Neural cell (in vitro differentiated cells): ENCODE data around the gene SLCO3A1. TPM values are rescaled to one million over a fixed set of nuclear protein-coding genes. Genes with fewer than 3 reads are reported as not detected.

Experiments
- H2AFZ ChIP-seq: fragments of 200-600, 300-800 bp; sonication (generic), shearing (Covaris generic); 2 replicates; pipeline ENCODE4 v1.6.0; 2014; ENCODE audit warnings: low read depth, mild to moderate bottlenecking, antibody characterized with exemption, low read length, moderate library complexity
- H3F3A ChIP-seq: fragments of 200-600 bp; shearing (Covaris generic); 2 replicates; pipeline ENCODE4 v1.6.1; 2016; ENCODE audit warnings: mild to moderate bottlenecking, moderate library complexity, mixed read lengths, antibody characterized with exemption, low read length; ENCODE audit not compliant: insufficient read depth, poor library complexity, severe bottlenecking
- H3K27ac ChIP-seq: fragments of 200-600, 300-800 bp; sonication (generic), shearing (Covaris generic); 2 replicates; pipeline ENCODE4 v1.5.1; 2014; ENCODE audit warnings: mild to moderate bottlenecking, low read length, moderate library complexity
- H3K27me3 ChIP-seq: fragments of 300-800, 200-600 bp; sonication (generic), shearing (Covaris generic); 2 replicates; pipeline ENCODE4 v1.6.0; 2014; ENCODE audit warnings: mild to moderate bottlenecking, low read depth, low read length, moderate library complexity; ENCODE audit not compliant: insufficient read depth
- H3K36me3 ChIP-seq: fragments of 300-800, 200-600 bp; sonication (generic), shearing (Covaris generic); 2 replicates; pipeline ENCODE4 v1.5.1; 2014; ENCODE audit warnings: mild to moderate bottlenecking, antibody characterized with exemption, low read length, moderate library complexity; ENCODE audit not compliant: insufficient read depth
- H3K4me2 ChIP-seq: fragments of 300-800, 200-600 bp; sonication (generic), shearing (Covaris generic); 2 replicates; pipeline ENCODE4 v1.6.0; 2014; ENCODE audit warnings: mild to moderate bottlenecking, low read length
- H3K4me3 ChIP-seq: fragments of 300-800, 200-600 bp; sonication (generic), shearing (Covaris generic); 2 replicates; pipeline ENCODE4 v1.5.1; 2014; ENCODE audit warnings: mild to moderate bottlenecking, low read length, moderate library complexity
- H3K79me2 ChIP-seq: fragments of 200-600 bp; shearing (Covaris generic); replicated peaks from 2 replicates; pipeline ENCODE4 v1.6.0; 2014; ENCODE audit warnings: mild to moderate bottlenecking, low read length, moderate library complexity; ENCODE audit not compliant: insufficient read depth
- H3K9ac ChIP-seq: fragments of 300-800, 200-600 bp; sonication (generic), shearing (Covaris generic); 2 replicates; pipeline ENCODE4 v1.6.1; 2016; ENCODE audit warnings: mild to moderate bottlenecking, low read length, mixed read lengths
- H3K9me2 ChIP-seq: fragments of 200-600 bp; shearing (Covaris generic); 2 replicates; pipeline ENCODE4 v1.6.1; 2016; ENCODE audit warnings: mild to moderate bottlenecking, low read length, mixed read lengths; ENCODE audit not compliant: insufficient read depth
- H3K9me3 ChIP-seq: fragments of 200-600, 300-800 bp; sonication (generic), shearing (Covaris generic); 2 replicates; pipeline ENCODE4 v1.6.1; 2016; ENCODE audit warnings: mild to moderate bottlenecking, mixed run types, low read length, moderate library complexity, mixed read lengths
- H4K20me1 ChIP-seq: fragments of 200-600 bp; shearing (Covaris generic); 2 replicates; pipeline ENCODE4 v1.6.1; 2016; ENCODE audit warnings: mild to moderate bottlenecking, mixed run types; ENCODE audit not compliant: insufficient read depth
- CTCF ChIP-seq: fragments of 450-650 bp; IDR thresholded peaks from 2 replicates; pipeline ENCODE4 v1.5.1; 2014; ENCODE audit warnings: antibody characterized with exemption, mild to moderate bottlenecking, moderate library complexity; ENCODE audit not compliant: poor library complexity, severe bottlenecking
- EP300 ChIP-seq: fragments of 450-650 bp; conservative IDR thresholded peaks from 2 replicates; pipeline ENCODE4 v1.6.1; 2014; ENCODE audit warnings: antibody characterized with exemption, mild to moderate bottlenecking, moderate library complexity; ENCODE audit not compliant: poor library complexity, severe bottlenecking
- EZH2 ChIP-seq: fragments of 200-600, 300-800 bp; shearing (Covaris generic), sonication (generic); IDR thresholded peaks from 2 replicates; pipeline ENCODE4 v1.6.1; 2014; ENCODE audit warnings: antibody characterized with exemption, low read length, borderline replicate concordance, mild to moderate bottlenecking; ENCODE audit not compliant: insufficient read depth, poor library complexity, severe bottlenecking
- MXI1 ChIP-seq: fragments of 450-650 bp; conservative IDR thresholded peaks from 2 replicates; pipeline ENCODE4 v1.6.1; 2014; ENCODE audit warnings: antibody characterized with exemption, mild to moderate bottlenecking; ENCODE audit not compliant: poor library complexity, severe bottlenecking
- POLR2AphosphoS5 ChIP-seq: IDR thresholded peaks from 2 replicates; pipeline ENCODE4 v1.6.1; 2012
- RAD21 ChIP-seq: fragments of 450-650 bp; conservative IDR thresholded peaks from 2 replicates; pipeline ENCODE4 v1.6.1; 2014; ENCODE audit warnings: antibody characterized with exemption, mild to moderate bottlenecking, moderate library complexity
- REST ChIP-seq: IDR thresholded peaks from 2 replicates; pipeline ENCODE4 v1.6.1; 2012; ENCODE audit warnings: borderline replicate concordance
- SMC3 ChIP-seq: fragments of 450-650 bp; conservative IDR thresholded peaks from 2 replicates; pipeline ENCODE4 v1.6.1; 2014; ENCODE audit warnings: antibody characterized with exemption, mild to moderate bottlenecking, moderate library complexity; ENCODE audit not compliant: poor library complexity
- TAF1 ChIP-seq: IDR thresholded peaks from 2 replicates; pipeline ENCODE4 v1.6.1; 2012; ENCODE audit warnings: low read depth
- polyA plus RNA-seq: library from polyadenylated mRNA; depleted of rRNA; stranded (reverse); fragments of >200 nt; gene quantifications from 2 replicates; pipeline ENCODE4 v1.2.3, GENCODE V29; 2014

SLCO3A1 gene
- polyA plus RNA-seq, 1 donor from 2014 or later, result 14.2 TPM

- Histone ChIP-seq H3K4me2 (no peak overlapping the region), H3K27me3 (no peaks in the 10 kb centered on the region), H2AFZ (no peak overlapping the region), H3K36me3 (no peaks in the 10 kb centered on the region), H3K79me2 (peaks cover 14% of the 10 kb centered on the region), H3K9me3 (no peaks in the 10 kb centered on the region), H4K20me1 (no peaks in the 10 kb centered on the region), H3K9me2 (no peaks in the 10 kb centered on the region), H3F3A (no peaks in the 10 kb centered on the region), H3K4me3 (no peak overlapping the region), H3K27ac (no peak overlapping the region), H3K9ac (no peak overlapping the region)
- TF ChIP-seq REST (no peak), CTCF (peak; percentile 34)
Measured at GRCh38 chr15:92079047-92079446, 225.5 kb downstream of the SLCO3A1 start.

GRCh38 chr15:92079647-92080255 lies 226.2 kb downstream of the SLCO3A1 start:
- H3K79me2 ChIP-seq, result peaks cover 14% of the 10 kb centered on the region
- no peak overlapping the region for H3K4me2 ChIP-seq
- H3K27me3 ChIP-seq, result no peaks in the 10 kb centered on the region
- no peak overlapping the region for H3K27ac ChIP-seq
- no peak overlapping the region for H3K4me3 ChIP-seq
- no peaks in the 10 kb centered on the region for H3F3A ChIP-seq
- H3K9me3 ChIP-seq, result no peaks in the 10 kb centered on the region
- H2AFZ ChIP-seq, result no peak overlapping the region
- no peaks in the 10 kb centered on the region for H3K9me2 ChIP-seq
- TF ChIP-seq CTCF, result no peak
- TF ChIP-seq TAF1, result no peak
- TF ChIP-seq REST, result no peak
- no peak for TF ChIP-seq POLR2AphosphoS5
- TF ChIP-seq EP300, result no peak
- TF ChIP-seq SMC3, result no peak
- no peak for TF ChIP-seq MXI1
- TF ChIP-seq EZH2, result no peak
- no peak for TF ChIP-seq RAD21
- H3K9ac ChIP-seq, result no peak overlapping the region
- H3K36me3 ChIP-seq, result no peaks in the 10 kb centered on the region
- no peaks in the 10 kb centered on the region for H4K20me1 ChIP-seq
